ENCODE data around the gene ZNF274.

The ZNF274 gene

DNA sequence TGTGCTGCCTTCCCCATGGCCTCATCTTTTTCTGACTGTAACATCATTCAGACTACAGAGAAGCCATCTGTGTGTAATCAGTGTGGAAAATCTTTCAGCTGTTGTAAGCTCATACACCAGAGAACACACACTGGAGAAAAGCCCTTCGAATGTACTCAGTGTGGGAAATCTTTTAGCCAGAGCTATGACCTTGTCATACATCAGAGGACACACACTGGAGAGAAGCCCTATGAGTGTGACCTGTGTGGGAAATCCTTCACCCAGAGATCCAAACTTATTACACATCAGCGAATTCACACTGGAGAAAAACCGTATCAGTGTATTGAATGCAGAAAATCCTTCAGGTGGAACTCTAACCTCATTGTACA, 78.7 kb downstream of the ZNF274 start:
- H3K4me3 ChIP-seq (ENCODE audit: low read depth, low read length), result no peak overlapping the region
- TF ChIP-seq, protein P1, sequence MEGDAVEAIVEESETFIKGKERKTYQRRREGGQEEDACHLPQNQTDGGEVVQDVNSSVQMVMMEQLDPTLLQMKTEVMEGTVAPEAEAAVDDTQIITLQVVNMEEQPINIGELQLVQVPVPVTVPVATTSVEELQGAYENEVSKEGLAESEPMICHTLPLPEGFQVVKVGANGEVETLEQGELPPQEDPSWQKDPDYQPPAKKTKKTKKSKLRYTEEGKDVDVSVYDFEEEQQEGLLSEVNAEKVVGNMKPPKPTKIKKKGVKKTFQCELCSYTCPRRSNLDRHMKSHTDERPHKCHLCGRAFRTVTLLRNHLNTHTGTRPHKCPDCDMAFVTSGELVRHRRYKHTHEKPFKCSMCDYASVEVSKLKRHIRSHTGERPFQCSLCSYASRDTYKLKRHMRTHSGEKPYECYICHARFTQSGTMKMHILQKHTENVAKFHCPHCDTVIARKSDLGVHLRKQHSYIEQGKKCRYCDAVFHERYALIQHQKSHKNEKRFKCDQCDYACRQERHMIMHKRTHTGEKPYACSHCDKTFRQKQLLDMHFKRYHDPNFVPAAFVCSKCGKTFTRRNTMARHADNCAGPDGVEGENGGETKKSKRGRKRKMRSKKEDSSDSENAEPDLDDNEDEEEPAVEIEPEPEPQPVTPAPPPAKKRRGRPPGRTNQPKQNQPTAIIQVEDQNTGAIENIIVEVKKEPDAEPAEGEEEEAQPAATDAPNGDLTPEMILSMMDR (IDR thresholded peaks at IDR 0.05; ENCODE audit: low read depth, low read length, missing control alignments), result no peak
- no peak for DNase-seq (ENCODE audit: low read depth)

DNA sequence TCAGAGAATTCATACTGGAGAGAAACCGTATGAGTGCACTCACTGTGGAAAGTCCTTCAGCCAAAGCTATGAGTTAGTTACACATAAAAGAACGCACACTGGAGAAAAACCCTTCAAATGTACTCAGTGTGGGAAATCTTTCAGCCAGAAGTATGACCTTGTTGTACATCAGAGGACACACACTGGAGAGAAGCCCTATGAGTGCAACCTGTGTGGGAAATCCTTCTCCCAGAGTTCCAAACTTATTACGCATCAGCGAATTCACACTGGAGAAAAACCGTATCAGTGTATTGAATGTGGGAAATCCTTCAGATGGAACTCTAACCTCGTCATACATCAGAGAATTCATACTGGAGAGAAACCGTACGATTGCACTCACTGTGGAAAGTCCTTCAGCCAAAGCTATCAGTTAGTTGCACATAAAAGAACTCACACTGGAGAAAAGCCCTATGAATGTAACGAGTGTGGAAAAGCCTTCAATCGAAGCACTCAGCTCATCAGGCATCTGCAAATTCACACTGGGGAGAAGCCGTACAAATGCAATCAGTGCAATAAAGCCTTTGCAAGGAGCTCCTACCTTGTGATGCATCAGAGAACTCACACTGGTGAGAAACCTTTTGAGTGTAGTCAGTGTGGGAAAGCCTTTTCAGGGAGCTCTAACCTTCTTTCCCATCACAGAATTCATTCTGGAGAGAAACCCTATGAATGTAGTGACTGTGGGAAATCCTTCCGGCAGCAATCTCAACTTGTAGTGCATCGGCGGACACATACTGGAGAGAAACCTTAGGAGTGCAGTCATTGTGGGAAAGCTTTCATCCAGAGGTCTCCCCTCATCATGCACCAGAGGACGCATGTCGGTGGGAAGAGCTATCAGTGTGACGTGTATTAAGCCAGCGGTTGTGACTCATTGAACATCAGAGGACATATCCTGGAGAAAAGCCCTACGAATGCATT, 79.4 kb downstream of the ZNF274 start:
- H3K4me3 ChIP-seq (ENCODE audit: low read depth, low read length), result no peak overlapping the region
- TF ChIP-seq, protein P1 (IDR thresholded peaks at IDR 0.05; ENCODE audit: low read depth, low read length, missing control alignments), result no peak
- no peak for DNase-seq (ENCODE audit: low read depth)

- DNase-seq (ENCODE audit: low read depth), result no peak
- TF ChIP-seq, protein P1 (IDR thresholded peaks at IDR 0.05; ENCODE audit: low read depth, low read length, missing control alignments), result no peak
- no peak overlapping the region for H3K4me3 ChIP-seq (ENCODE audit: low read depth, low read length)
These were observed 80.0 kb downstream of the ZNF274 start for GRCh38 chr19:58262922-58263296.

Data from GM12864 (cell line).